RWPE2 (cell line): ENCODE results near the gene MROH2B.

Experiments
- ATAC-seq: fragments of 200-7000 bp; cut with Tn5 transposase; 3 replicates; pipeline ENCODE4 v1.9.1; 2021; ENCODE audit warnings: low read depth
- DNase-seq: peaks from one replicate; pipeline ENCODE4 v3.0.0-alpha.2; 2020; ENCODE audit warnings: low spot score
- H3K27ac ChIP-seq: fragments of 450-650 bp; 2 replicates; pipeline ENCODE4 v1.5.1; 2017; ENCODE audit warnings: mild to moderate bottlenecking; ENCODE audit not compliant: poor library complexity, severe bottlenecking
- H3K27me3 ChIP-seq: fragments of 250-450 bp; sonication (Bioruptor Pico); 2 replicates; pipeline ENCODE4 v1.5.1; 2021; ENCODE audit warnings: mild to moderate bottlenecking, moderate library complexity; ENCODE audit not compliant: insufficient read depth, poor library complexity, severe bottlenecking
- H3K36me3 ChIP-seq: fragments of 250-450 bp; sonication (Bioruptor Pico); 2 replicates; pipeline ENCODE4 v1.5.1; 2020; ENCODE audit warnings: low read depth, mild to moderate bottlenecking, moderate library complexity
- H3K4me1 ChIP-seq: fragments of 250-450 bp; sonication (Bioruptor Pico); 2 replicates; pipeline ENCODE4 v1.5.1; 2021; ENCODE audit warnings: mild to moderate bottlenecking, moderate library complexity; ENCODE audit not compliant: insufficient read depth, poor library complexity, severe bottlenecking
- H3K4me3 ChIP-seq: fragments of 250-450 bp; sonication (Bioruptor Pico); 2 replicates; pipeline ENCODE4 v1.5.1; 2021; ENCODE audit warnings: mild to moderate bottlenecking, moderate library complexity; ENCODE audit not compliant: severe bottlenecking
- H3K9me3 ChIP-seq: fragments of 250-450 bp; sonication (Bioruptor Pico); 2 replicates; pipeline ENCODE4 v1.5.1; 2021; ENCODE audit warnings: mild to moderate bottlenecking, moderate library complexity; ENCODE audit not compliant: severe bottlenecking
- CTCF ChIP-seq: fragments of 450-650 bp; IDR thresholded peaks from one replicate; pipeline ENCODE4 v1.5.1; 2017; ENCODE audit warnings: mild to moderate bottlenecking, moderate library complexity; ENCODE audit not compliant: poor library complexity, severe bottlenecking

MROH2B gene

GRCh38 chr5:40995801-40996586, 75.1 kb downstream of the MROH2B start:
- peaks cover 4% of the 10 kb centered on the region for H3K4me1 ChIP-seq
- H3K27me3 ChIP-seq = no peaks in the 10 kb centered on the region
- no peak overlapping the region for H3K4me3 ChIP-seq
- no peak for TF ChIP-seq CTCF
- peak; percentile 78 for ATAC-seq
- no peak for DNase-seq
- H3K9me3 ChIP-seq = no peaks in the 10 kb centered on the region
- H3K36me3 ChIP-seq = no peaks in the 10 kb centered on the region
- H3K27ac ChIP-seq = no peak overlapping the region

- peaks cover 16% of the 10 kb centered on the region for H3K4me1 ChIP-seq
- H3K4me3 ChIP-seq = no peak overlapping the region
- no peak for ATAC-seq
- no peak for DNase-seq
- TF ChIP-seq CTCF = no peak
- no peak overlapping the region for H3K27ac ChIP-seq
- no peaks in the 10 kb centered on the region for H3K27me3 ChIP-seq
- H3K9me3 ChIP-seq = no peaks in the 10 kb centered on the region
- H3K36me3 ChIP-seq = no peaks in the 10 kb centered on the region
Observed at GRCh38 chr5:40991981-40992559, 79.1 kb downstream of the MROH2B start.

- Histone ChIP-seq H3K4me1 (peaks cover 16% of the 10 kb centered on the region), H3K27me3 (no peaks in the 10 kb centered on the region), H3K36me3 (no peaks in the 10 kb centered on the region), H3K4me3 (no peak overlapping the region), H3K27ac (peak overlapping the region; percentile 12), H3K9me3 (no peaks in the 10 kb centered on the region)
- DNase-seq = no peak
- TF ChIP-seq CTCF = no peak
- ATAC-seq = peak; percentile 78
Observed at GRCh38 chr5:40991168-40991980, 79.8 kb downstream of the MROH2B start.

GRCh38 chr5:40988746-40989510, 82.2 kb downstream of the MROH2B start:
- no peak for TF ChIP-seq CTCF
- no peaks in the 10 kb centered on the region for H3K9me3 ChIP-seq
- no peak overlapping the region for H3K4me3 ChIP-seq
- H3K27me3 ChIP-seq = no peaks in the 10 kb centered on the region
- ATAC-seq (peak; percentile 63), DNase-seq (no peak)
- peaks cover 18% of the 10 kb centered on the region for H3K4me1 ChIP-seq
- no peaks in the 10 kb centered on the region for H3K36me3 ChIP-seq
- peak overlapping the region; percentile 33 for H3K27ac ChIP-seq
